Measurements from ENCODE around the gene AMOT.

Gene AMOT

GRCh38 chrX:112789931-112790330 lies 50.7 kb downstream of the AMOT start:
- DNase-seq = no peak

DNA sequence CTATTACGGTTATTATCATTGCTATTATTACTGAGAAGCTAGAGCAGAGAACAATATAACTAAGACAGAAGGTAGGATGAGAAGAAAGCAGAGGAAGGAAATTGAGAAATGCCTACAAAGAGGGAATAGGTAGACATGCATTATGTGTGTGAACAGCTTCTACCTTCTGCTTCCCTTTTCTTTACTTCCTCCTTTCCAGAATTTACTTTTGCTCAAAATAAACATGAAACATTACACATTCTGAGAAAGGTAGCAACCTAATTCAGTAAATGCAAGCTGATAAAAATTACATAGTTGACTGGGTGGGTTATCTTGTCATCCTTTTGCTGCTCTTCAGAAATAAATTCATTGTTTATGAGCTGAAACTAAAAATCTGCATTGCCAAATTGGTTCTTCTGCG lies 54.6 kb downstream of the AMOT start:
- DNase-seq = no peak

- DNase-seq = no peak
Observed at GRCh38 chrX:112785344-112785743, 55.3 kb downstream of the AMOT start.

DNA sequence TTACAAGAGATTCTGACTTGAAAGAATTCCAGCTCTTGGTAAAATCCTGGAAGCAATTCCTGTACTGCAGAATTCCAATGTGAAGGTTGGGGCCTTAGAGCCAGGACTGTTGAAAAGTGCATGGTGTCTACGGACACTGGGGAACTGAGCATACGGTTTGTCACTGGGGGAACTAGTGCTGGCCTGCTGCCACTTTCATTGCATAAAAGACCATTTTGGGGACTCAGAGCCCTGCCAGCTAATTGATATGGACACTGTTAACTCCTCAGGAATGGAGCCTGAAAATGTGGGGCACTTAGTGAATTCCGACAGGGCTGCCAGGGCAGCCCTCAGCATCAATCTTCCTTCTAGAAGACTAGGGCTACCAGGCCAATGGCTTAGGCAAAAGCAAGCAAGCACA lies 55.9 kb downstream of the AMOT start:
- DNase-seq = no peak

DNA sequence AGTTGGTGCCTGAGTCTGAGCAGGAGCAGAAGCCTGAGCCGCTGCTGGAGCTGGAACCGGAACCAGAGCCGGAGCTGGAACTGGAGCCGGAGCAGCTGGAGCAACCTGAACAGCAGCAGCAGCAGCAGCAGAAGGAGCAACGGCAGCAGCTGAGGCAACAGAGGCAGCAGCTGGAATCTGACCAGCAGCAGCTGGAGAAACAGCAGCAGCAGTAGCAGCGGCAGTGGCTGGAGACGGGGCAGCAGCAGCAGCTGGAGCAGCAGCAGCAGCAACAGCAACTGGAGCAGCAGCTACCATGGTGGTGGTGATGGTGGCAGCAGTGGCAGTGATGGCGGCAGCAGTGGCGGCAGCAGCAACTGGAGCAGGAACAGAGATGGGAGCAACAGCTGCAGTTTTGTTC lies 61.5 kb downstream of the AMOT start:
- no peak for DNase-seq

- no peak for DNase-seq
Observed at GRCh38 chrX:112774651-112775293, 65.9 kb downstream of the AMOT start.

DNA sequence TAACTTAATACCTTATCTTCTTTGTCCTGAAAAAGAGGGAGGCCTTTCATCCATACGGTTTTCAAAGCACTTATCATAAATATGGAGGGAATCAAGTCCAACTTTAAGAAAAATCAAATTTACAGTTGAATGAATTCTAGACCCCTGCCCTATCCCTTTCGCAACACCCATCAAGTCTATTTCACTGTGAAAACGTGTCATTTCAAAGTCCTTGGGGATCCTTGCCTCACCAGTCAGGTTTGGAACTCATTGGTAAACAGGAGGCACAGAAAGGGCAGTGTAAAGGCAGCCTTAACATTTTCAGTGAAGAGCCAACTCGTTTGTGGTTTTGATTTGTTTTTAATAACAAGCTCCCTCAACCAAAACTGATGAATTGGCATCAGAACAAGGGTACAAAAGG lies 66.5 kb downstream of the AMOT start:
- DNase-seq = no peak

DNA sequence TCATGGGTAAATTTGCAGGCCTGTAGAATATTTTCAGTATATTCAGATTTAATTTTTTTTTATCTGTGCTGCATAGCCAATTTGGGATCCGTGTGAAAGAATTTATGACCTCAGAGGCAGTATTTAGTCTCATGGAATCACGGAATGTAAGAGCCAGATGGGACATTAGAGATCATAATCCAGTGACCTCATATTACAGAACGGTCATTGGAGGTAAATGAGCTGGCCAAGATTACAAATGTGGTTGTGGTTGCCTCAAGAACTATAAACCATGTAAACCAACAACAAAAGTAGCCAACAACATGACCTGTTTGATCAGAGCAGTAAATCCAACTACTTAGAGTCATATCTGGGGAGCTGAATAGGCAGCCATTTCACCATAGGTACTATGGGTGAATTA lies 71.6 kb downstream of the AMOT start:
- no peak for DNase-seq

- no peak for DNase-seq
Observed at GRCh38 chrX:112768563-112768962, 72.1 kb downstream of the AMOT start.

- DNase-seq = no peak
Observed at GRCh38 chrX:112766774-112767173, 73.9 kb downstream of the AMOT start.

GRCh38 chrX:112761242-112762207 lies 79.1 kb downstream of the AMOT start:
- DNase-seq = no peak

DNA sequence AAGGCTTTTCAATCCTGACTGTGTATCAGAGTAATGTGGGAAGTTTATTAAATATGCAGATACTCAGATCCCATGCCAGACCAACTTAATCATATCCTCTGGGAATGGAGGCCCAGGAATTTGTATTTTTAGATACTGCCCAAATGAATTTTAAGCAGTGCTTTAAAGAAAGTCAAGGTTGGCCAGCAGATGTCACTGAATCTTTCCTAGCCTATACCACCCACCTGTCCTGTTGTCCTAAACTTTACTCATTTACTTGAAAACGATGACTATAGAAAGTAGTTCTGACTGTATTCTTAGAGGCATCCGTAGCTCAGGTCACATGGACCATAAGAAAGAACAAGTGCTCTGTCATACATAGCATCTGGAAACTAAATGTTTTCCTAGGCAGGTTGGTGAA lies 79.9 kb downstream of the AMOT start:
- DNase-seq = no peak

DNA sequence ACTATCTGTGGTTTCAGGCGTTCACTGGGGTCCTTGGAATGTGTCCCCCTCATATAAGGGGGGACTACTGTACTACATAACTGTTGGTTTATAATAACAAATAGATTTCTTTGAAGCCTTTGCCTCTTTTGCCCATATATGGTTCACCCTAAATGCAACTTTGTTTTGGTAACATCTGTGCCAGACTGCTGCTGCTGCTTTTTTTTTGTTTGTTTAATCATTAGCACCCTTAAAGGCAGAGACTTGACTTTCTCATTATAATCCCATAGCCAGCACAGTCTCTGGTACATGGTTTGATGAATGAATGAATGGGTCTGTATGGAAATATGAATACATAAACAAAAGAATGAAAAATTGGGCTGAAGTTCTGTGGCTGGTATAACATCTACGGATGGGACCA lies 80.7 kb downstream of the AMOT start:
- no peak for DNase-seq

GRCh38 chrX:112759512-112759911 lies 81.1 kb downstream of the AMOT start:
- DNase-seq = no peak

GRCh38 chrX:112757946-112758345 lies 82.7 kb downstream of the AMOT start:
- DNase-seq = no peak

- DNase-seq = no peak
Observed at GRCh38 chrX:112753116-112753515, 87.5 kb downstream of the AMOT start.

DNA sequence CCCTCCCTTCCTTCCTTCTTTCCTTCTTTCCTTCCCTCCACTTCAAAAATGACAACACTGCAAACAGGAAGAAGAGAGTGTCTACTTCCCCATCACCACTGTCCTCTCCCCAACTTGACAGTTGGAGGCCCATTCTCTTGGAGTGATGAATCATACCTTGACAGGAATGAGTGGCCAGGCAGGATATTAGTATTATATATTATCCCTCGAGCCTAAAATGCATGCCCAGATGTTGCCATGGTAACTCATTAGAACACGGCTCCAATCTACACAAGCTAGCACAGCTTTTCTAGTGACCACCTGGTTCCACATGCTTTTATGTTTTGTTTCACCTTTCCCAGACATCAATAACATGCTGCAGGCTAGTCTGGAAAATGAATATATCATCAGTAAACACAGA lies 89.6 kb downstream of the AMOT start:
- no peak for DNase-seq

- no peak for DNase-seq
Observed at GRCh38 chrX:112746812-112747595, 93.6 kb downstream of the AMOT start.

- no peak for DNase-seq
Observed at GRCh38 chrX:112738347-112739033, 102.1 kb downstream of the AMOT start.

GRCh38 chrX:112736310-112736709 lies 104.3 kb downstream of the AMOT start:
- no peak for DNase-seq

GRCh38 chrX:112735147-112735546 lies 105.5 kb downstream of the AMOT start:
- DNase-seq = no peak

GRCh38 chrX:112734290-112734689 lies 106.3 kb downstream of the AMOT start:
- DNase-seq = no peak

- DNase-seq = no peak
Observed at GRCh38 chrX:112731793-112732192, 108.8 kb downstream of the AMOT start.
